Stimulated activated CD8-positive, alpha-beta memory T cell treated with anti-CD3 and anti-CD28 coated beads, Interleukin-4, amount 100 ng/mL, for 24 hours (primary cell): ENCODE results near the gene IMMP2L.

Experiments used
- DNase-seq: peaks from one replicate; pipeline ENCODE4 v3.0.0-alpha.2; 2020; ENCODE audit warnings: low read depth

The IMMP2L gene

DNA sequence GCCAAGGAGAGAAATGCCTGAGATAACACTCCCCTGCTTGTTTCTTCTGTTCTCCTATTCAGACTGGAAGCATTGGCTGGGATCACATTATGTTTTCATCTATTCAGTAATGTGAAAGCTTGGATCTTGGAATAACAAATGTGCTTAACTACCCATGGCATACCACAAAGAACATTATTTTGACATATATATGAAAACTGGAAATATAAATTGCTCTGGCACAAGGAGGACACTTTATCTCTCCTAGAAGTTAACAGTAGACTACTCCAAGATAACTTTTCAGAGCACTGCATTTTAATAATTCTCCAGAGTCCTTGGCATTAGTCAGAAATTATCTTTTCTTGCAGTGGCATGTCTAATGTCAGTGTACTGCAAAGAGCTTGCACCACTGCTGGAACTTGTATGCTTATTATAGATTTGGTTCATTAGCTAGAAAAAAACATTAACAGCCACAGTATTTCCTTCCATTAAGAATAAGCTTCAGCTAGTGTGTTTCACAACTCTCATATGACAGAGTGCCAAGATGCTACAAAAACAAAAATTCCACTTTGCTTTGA is 640.6 kb downstream of the IMMP2L start:
- DNase-seq: no peak

DNA sequence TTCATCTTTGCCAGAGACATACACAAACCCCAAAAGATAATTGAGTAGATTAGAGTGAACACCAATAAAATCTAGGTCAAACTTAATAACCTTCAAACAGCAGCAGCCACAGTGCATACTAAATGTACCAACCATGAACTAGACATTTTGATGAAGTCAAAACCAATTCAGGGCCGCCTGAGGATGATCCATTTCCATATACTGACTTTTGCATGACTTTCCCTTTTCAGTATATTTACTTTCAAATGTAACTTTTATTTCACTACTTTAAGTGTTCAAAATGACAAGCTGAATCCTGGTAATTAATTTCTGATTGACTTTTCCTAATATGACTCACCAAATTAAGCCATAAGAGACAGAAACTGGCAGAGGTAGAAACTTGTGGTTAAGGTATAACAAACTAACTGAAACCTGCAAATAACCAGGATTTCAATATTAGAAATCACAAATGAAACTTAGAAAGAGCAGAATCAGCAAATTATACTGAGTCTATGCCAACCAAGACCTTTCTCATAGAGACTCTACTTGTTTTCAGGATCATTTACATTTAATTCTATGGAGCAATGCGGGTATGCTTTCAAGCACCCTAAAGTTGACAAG is 643.2 kb downstream of the IMMP2L start:
- no peak for DNase-seq

GRCh38 chr7:110914263-110914662 is 648.0 kb downstream of the IMMP2L start:
- DNase-seq: no peak

DNA sequence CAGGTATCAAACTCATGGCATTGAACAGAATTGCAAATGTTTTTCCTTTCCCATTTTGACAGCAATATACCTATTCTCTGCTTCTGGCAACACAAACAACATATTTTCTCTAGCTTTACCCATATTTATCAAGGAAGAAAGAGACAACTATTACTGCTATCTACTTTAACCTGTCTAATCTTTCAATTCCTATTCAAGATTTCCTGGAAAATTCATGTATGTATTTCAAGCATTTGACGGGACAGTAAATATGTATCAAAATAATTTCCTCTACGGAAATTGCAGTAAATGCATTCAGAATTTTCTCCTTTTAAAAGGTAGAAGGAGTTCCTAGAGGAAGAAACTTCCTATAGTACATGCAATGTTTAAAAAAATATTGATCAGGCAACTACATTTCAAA is 650.7 kb downstream of the IMMP2L start:
- DNase-seq: no peak

GRCh38 chr7:110909117-110909516 is 653.2 kb downstream of the IMMP2L start:
- no peak for DNase-seq

- no peak for DNase-seq
Observed at GRCh38 chr7:110905773-110906566, 656.3 kb downstream of the IMMP2L start.

DNA sequence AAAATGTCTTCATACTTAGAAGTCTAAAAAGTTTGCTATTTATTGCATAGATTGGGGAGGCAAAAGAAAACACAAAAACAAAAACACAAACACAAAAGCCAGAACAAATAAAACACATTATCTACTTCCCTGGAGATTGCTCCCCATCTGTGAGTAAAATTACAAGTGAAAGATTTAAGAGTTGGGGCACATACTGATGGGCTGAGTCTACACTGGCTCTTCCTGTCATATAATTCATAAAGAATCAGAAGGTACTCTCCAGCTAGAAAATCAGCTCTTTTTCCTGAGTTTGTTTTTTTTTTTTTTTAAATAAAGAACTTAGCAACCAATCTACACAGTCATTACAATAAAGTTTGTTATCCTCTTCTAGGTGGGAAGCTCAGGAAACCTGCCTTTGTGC is 663.8 kb downstream of the IMMP2L start:
- no peak for DNase-seq

DNA sequence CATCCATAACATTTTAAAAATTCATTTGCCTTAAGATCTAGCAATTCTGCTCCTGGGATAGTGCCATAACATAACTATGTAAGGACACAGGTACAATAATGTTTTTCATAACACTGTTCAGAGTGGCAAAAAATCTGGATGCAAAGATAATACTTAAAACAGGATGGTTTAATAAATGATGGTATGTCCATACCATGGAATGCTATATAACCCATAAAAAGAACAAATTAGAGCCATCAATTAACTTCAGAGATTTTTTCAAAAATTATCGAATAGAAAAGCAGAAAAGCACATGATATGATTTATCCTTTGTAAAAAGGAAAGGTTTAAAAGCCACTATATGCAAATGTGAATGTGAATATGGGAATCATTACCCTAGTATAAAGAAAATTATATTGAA is 664.8 kb downstream of the IMMP2L start:
- no peak for DNase-seq

DNA sequence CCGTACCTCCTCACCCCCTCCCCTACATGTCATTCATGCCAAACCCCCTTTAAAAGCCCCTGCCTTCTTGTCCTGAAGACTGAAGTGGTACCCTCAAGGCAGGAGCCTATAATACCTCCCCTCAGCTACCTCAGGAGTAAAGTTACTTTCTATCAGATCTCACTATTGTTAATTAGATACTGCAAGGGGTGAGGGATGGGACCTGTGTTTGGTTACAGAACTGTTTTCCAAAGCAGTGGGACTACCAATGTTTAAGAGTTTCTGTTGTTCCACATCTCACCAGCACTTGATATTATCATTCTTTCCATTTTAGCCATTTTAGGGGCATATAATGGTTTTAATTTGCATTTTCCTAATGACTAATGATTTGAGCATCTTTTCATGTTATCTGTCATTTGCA is 668.2 kb downstream of the IMMP2L start:
- no peak for DNase-seq

DNA sequence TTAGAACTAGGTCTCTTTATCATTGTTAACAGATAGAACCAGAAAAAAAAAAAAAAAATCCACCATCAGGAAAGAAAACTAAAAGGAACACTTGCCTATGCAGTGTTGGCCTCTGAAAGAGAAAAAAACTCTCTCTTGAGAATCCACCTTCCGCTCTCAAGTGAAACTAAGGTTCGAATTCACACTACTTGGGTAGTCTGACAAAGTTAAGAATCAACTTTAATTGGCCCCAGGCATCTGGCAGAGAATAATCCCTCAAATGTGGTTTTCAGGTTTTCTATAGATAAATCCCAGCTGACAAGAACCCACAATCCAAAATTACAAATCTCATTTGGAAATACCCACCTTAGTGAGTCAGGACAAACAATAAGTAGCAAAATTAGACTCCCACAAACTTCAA is 671.1 kb downstream of the IMMP2L start:
- no peak for DNase-seq

DNA sequence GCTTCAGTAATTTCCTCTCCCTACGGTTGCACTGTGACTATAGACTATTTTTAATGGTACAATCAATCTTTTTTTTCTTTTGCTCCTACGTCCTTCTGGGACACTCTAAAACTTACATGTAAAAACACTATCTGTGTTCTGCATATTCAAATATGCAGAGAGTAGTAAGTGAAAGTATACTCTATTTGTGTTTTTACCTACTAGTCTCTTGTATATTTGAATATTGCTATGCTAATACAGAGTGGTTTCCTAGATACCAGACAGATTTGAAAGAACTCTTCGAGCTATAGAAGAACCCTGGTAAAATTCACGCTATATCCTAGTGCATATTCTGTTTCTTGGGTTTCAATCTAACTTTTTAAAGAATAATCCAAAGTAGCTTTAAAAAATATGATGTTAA is 672.2 kb downstream of the IMMP2L start:
- no peak for DNase-seq

DNA sequence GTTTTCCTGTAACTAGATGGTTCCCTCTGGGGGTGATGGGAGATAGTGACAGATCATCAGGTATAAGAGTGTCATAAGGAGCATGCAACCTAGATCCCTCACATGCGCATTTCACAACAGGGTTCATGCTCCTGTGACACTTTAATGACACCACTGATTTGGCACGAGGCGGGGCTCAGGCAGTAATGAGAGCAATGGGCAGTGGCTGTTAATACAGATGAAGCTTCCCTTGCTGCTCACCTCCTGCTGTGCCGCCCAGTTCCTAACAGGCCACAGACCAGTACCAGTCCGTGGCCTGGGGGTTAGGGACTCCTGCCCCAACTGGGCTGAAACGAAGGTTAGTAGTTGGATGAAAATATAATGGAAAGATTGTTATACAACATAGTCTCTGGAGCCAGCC is 673.0 kb downstream of the IMMP2L start:
- DNase-seq: no peak

- DNase-seq: no peak
Observed at GRCh38 chr7:110888641-110889040, 673.7 kb downstream of the IMMP2L start.

GRCh38 chr7:110885474-110885873 is 676.8 kb downstream of the IMMP2L start:
- DNase-seq: no peak

DNA sequence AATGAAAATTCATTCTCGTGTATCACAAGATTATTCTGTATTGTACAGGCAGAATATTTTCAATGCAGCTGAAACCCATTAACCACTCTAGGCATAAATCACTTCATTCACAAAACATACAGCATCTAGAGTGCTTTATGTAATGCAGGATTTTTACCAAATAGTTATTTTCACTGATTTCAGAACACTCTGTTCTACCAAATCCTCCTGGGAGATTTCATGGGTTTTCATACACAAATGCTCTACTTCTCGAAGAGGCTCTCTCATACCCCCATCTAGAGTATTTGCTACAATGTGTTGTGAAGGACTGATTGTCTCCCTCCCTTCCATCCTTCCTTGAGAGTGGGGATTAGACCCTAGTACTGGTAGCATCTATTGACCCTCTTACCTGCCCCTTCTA is 680.6 kb downstream of the IMMP2L start:
- DNase-seq: no peak

DNA sequence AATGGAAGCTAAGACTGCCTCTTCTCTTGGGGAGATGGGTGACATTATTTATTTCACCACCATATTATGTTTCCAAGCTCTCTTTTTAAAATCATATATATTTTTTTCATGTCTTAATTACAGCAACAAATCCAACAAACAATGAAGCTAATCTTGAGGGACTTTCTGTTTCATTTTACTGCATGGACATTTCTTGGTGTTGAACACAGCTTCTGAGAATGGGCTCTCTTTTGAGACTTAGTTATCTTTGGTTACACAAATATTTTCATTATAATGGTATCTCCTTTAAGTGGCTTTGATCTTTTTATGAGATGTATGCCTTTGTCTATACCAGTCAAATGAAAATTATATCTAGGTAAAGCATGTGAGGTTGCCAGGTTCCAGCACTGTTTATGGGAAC is 681.3 kb downstream of the IMMP2L start:
- no peak for DNase-seq

DNA sequence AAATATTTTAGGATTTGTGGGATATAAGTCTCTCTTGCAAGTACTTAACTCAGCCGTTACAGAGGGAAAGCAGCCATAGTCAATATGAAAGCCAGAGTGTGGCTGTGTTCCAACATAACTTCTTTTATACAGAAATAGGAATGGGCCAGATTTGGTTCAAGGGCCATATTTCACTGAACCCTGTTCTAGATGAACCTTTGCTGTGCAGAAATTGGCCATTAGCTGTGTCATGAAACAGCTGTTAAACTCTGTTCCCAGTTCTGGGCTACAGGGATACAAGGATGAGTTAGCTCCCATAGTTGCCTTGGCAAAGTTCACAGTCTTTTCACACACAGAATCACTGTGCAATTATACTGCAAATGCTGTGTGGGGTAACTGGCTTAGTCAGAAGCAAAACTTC is 685.3 kb downstream of the IMMP2L start:
- DNase-seq: no peak

DNA sequence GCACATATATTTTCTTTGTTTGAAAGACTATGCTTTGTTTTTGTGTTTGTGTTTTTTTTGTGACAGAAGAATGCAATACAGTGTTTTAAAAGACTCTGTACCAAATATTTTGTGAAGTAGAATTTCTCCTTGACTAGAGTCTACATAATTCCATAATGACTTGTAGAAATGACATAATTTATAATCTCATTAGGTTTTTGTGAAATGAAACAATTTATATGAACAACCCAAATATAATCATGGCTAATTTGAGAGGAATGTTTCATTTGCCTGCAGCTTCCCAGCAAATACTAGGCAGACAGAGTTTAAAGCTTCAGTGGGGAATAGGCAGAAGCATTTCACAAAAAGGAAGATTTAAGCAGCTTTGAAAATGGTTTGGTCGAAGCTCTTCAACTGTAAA is 686.9 kb downstream of the IMMP2L start:
- no peak for DNase-seq

DNA sequence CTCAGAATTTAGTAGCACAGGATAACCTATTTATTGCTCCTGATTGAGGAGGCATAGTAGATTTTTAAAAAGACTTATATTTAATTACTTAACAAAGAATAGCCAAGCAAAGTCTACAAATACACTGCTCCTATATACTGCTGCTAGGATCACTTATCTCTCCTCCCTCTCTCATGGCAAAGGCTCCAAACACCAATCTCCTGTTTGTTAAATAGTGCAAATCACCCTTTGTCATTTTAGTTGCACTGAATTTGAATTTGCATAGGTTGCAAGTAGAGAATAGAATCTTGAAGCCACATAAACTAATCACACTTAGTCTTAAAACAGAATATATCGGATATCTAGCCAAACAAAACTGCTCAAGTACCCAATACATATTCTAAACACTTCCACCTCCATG is 690.4 kb downstream of the IMMP2L start:
- DNase-seq: no peak

DNA sequence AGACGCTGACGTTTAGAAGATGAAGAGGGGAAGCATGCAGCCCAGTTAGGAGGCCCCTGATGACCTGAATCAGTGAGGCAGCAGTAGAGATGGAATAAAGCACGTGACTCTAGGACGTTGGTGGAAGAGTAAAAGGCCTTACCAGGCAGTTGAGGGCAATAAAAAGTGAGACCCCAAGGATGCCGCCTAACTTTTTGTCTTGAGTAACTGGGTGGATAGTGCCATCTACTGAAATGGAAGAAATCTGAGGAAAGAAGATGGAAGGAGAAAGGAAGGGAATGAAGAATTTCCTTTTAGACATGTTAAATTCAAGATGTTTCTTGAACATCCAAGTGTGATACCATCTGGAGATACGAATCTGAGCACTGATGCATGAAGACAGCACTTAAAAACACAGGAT is 691.4 kb downstream of the IMMP2L start:
- no peak for DNase-seq

GRCh38 chr7:110868458-110868857 is 693.8 kb downstream of the IMMP2L start:
- DNase-seq: no peak

DNA sequence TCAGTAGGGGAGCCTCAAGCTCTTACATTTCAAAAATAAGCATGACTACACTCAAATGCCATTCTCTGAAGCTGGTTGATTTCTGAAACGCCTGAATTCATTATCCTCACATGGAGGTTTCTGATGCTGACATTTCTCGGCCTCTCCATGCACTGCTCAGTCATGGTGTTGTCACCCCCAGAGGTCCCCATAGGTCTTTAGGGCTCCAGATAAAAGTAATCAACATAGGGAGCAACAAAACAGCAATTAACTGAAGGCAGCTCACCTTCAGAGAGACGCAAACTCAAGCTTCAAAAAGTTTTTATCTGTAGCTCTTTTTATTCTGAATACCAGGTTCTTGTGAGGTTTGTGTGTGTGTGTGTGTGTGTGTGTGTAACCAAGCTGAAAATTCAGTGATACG is 694.5 kb downstream of the IMMP2L start:
- no peak for DNase-seq

DNA sequence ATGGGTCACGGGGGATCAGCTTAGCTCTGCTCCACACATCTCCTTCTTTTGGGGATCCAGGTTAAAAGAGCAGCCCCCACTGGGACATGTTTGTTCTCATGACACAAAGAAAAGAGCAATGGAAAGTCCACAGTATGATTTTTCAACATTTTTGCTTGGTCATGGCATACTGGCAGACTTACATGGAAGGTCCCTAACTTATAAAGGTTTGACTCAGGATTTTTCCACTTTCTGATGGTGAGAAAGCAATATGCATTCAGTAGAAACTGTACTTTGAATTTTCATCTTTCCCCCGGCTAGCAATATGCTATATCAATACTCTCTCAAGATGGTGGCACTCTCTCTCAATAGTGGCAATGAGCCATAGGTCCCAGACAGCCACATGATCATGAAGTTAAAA is 699.0 kb downstream of the IMMP2L start:
- no peak for DNase-seq

DNA sequence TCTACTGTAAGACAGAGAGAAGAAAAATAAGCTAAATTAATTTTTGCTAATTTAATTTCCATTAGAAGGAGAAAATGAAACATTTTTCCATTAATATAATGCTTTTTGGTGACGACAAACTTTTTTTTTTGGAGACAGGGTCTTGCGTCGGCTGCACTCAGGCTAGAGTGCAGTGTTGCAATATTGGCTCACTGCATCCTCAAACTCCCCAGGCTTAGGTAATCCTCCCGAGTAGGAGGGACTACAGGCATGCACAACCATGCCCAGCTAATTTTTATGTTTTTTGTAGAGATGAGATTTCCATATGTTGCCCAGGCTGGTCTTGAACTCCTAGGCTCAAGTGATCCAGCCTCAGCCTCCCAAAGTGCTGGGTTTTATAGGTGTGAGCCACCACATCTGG is 701.1 kb downstream of the IMMP2L start:
- no peak for DNase-seq
